H1 (cell line): ENCODE measurements around the gene GAGE12F. TPM values are rescaled to one million over a fixed set of nuclear protein-coding genes. Genes with fewer than 3 reads are reported as not detected.
"Not testable (repeated sequence)": the region's sequence is repeated elsewhere in the genome, so short reads cannot be mapped to it uniquely, and the experiment has no call there.

Source experiments
- CTCF ChIA-PET: fragments of 300-600 bp; sonication (Branson Sonifier 250); formaldehyde crosslinking; loops from one replicate; lab custom pipeline; 2021; ENCODE audit not compliant: partially characterized antibody; lab: Charles Lee
- POLR2A ChIA-PET: fragments of 300-600 bp; sonication (Branson Sonifier 250); formaldehyde crosslinking; loops from one replicate; lab custom pipeline; 2021; ENCODE audit warnings: inconsistent platforms; ENCODE audit not compliant: partially characterized antibody; lab: Charles Lee
- DNase-seq, 2 experiments: peaks; one replicate each; pipeline versions ENCODE4 v3.0.0 to v3.0.0-alpha.2; 2010 to 2022; ENCODE audit warnings: low spot score in 2 of 2, low read depth in 1 of 2, mixed read lengths in 1 of 2
- FAIRE-seq: peaks from 2 replicates; lab custom pipeline; 2011; peaks lifted over from hg19 to GRCh38; lab: Jason Lieb, UNC
- H2AFZ ChIP-seq: 2 replicates; pipeline ENCODE4 v1.8.1; 2012; ENCODE audit warnings: low read length, inconsistent platforms
- H2AK5ac ChIP-seq: 2 replicates; pipeline ENCODE4 v1.6.1; 2013; ENCODE audit warnings: low read depth, low read length
- H2BK120ac ChIP-seq: replicated peaks from 2 replicates; pipeline ENCODE3; 2013; ENCODE audit warnings: low read depth, low read length, inconsistent platforms
- H2BK12ac ChIP-seq: 2 replicates; pipeline ENCODE4 v1.6.1; 2013; ENCODE audit warnings: low read depth, low read length
- H2BK15ac ChIP-seq: 2 replicates; pipeline ENCODE4 v1.6.1; 2013; ENCODE audit warnings: low read length
- H2BK20ac ChIP-seq: 2 replicates; pipeline ENCODE4 v1.6.1; 2013; ENCODE audit warnings: low read length
- H2BK5ac ChIP-seq: 2 replicates; pipeline ENCODE4 v1.6.1; 2013; ENCODE audit warnings: low read depth, low read length
- H3K14ac ChIP-seq: 2 replicates; pipeline ENCODE4 v1.6.1; 2013; ENCODE audit warnings: inconsistent platforms; ENCODE audit not compliant: insufficient read length
- H3K18ac ChIP-seq: 2 replicates; pipeline ENCODE4 v1.6.1; 2013; ENCODE audit warnings: low read length; ENCODE audit errors: extremely low read depth
- H3K23ac ChIP-seq: 2 replicates; pipeline ENCODE4 v1.6.1; 2013; ENCODE audit warnings: inconsistent platforms; ENCODE audit not compliant: insufficient read length
- H3K23me2 ChIP-seq: 2 replicates; pipeline ENCODE4 v1.6.1; 2013; ENCODE audit warnings: low read depth, low read length
- H3K27ac ChIP-seq: 2 replicates; pipeline ENCODE4 v1.6.1; 2011; ENCODE audit warnings: low read depth, low read length, inconsistent platforms
- H3K27me3 ChIP-seq, 4 experiments: replicated peaks in 1 of 4; 1 replicate in 1 of 4; 2 replicates in 3 of 4; pipeline versions ENCODE4 v1.6.1 to v1.8.1; 2011 to 2013; ENCODE audit warnings: low read length in 3 of 4, mild to moderate bottlenecking in 3 of 4, inconsistent platforms in 2 of 4, mixed read lengths in 2 of 4, moderate library complexity in 1 of 4; ENCODE audit not compliant: control insufficient read depth in 3 of 4, insufficient read depth in 3 of 4; ENCODE audit errors: extremely low read depth in 1 of 4
- H3K36me3 ChIP-seq, 4 experiments: 2 replicates each; pipeline versions ENCODE4 v1.6.1 to v1.8.1; 2011 to 2013; ENCODE audit warnings: mild to moderate bottlenecking in 4 of 4, low read length in 3 of 4, moderate library complexity in 2 of 4, control low read depth in 1 of 4, inconsistent platforms in 1 of 4; ENCODE audit not compliant: insufficient read depth in 4 of 4, control insufficient read depth in 2 of 4
- H3K4ac ChIP-seq: replicated peaks from 2 replicates; pipeline ENCODE3; 2013; ENCODE audit warnings: low read length, low read depth, mixed read lengths, inconsistent platforms; ENCODE audit not compliant: insufficient read length
- H3K4me1 ChIP-seq, 4 experiments: replicated peaks in 1 of 4; 1 replicate in 1 of 4; 2 replicates in 3 of 4; pipeline versions ENCODE4 v1.6.1 to v1.8.1; 2011 to 2013; ENCODE audit warnings: low read length in 3 of 4, inconsistent platforms in 2 of 4, mixed read lengths in 1 of 4; ENCODE audit not compliant: insufficient read depth in 4 of 4, control insufficient read depth in 3 of 4
- H3K4me2 ChIP-seq, 2 experiments: 2 replicates each; pipeline versions ENCODE4 v1.6.1 to v1.8.1; 2011 to 2013; ENCODE audit warnings: low read depth in 2 of 2, low read length in 2 of 2, control low read depth in 1 of 2, inconsistent platforms in 1 of 2, mild to moderate bottlenecking in 1 of 2; ENCODE audit not compliant: insufficient read depth in 1 of 2
- H3K4me3 ChIP-seq, 4 experiments: fragments of 200-600, 300-600 bp in 1 of 4; sonication (generic), shearing (Covaris generic), sonication (Bioruptor Twin) in 1 of 4; 2 replicates each; pipeline versions ENCODE4 v1.5.1 to v1.8.1; 2011 to 2016; ENCODE audit warnings: low read length in 4 of 4, low read depth in 3 of 4, control low read depth in 2 of 4, inconsistent platforms in 2 of 4, mild to moderate bottlenecking in 2 of 4, mixed read lengths in 1 of 4, moderate library complexity in 1 of 4; ENCODE audit not compliant: insufficient read depth in 2 of 4; ENCODE audit errors: extremely low read depth in 1 of 4
- H3K56ac ChIP-seq: replicated peaks from 2 replicates; pipeline ENCODE3; 2013; ENCODE audit warnings: low read depth, mild to moderate bottlenecking, mixed read lengths, low read length, inconsistent platforms; ENCODE audit not compliant: insufficient read length
- H3K79me1 ChIP-seq: 2 replicates; pipeline ENCODE4 v1.6.1; 2013; ENCODE audit warnings: low read depth, low read length, control low read depth
- H3K79me2 ChIP-seq, 2 experiments: 2 replicates each; pipeline versions ENCODE4 v1.6.1 to v1.8.1; 2012 to 2013; ENCODE audit warnings: low read length in 2 of 2, mild to moderate bottlenecking in 2 of 2, inconsistent platforms in 1 of 2; ENCODE audit not compliant: insufficient read depth in 2 of 2, control insufficient read depth in 1 of 2
- H3K9ac ChIP-seq, 4 experiments: replicated peaks in 1 of 4; 1 replicate in 1 of 4; 2 replicates in 3 of 4; pipeline versions ENCODE4 v1.6.1 to v1.8.1; 2011 to 2013; ENCODE audit warnings: low read depth in 3 of 4, low read length in 3 of 4, control low read depth in 2 of 4, mild to moderate bottlenecking in 2 of 4, moderate library complexity in 2 of 4, inconsistent platforms in 1 of 4; ENCODE audit errors: extremely low read depth in 1 of 4
- H3K9me3 ChIP-seq, 2 experiments: 2 replicates each; pipeline versions ENCODE4 v1.6.1 to v1.8.1; 2012 to 2013; ENCODE audit warnings: mild to moderate bottlenecking in 2 of 2, moderate library complexity in 2 of 2, control low read depth in 1 of 2, inconsistent platforms in 1 of 2, low read depth in 1 of 2, low read length in 1 of 2, mixed read lengths in 1 of 2; ENCODE audit not compliant: insufficient read depth in 2 of 2
- H4K20me1 ChIP-seq, 2 experiments: replicated peaks in 1 of 2; 2 replicates each; pipeline versions ENCODE3 to v1.8.1; 2011 to 2013; ENCODE audit warnings: inconsistent platforms in 2 of 2, low read length in 2 of 2, mild to moderate bottlenecking in 1 of 2; ENCODE audit not compliant: insufficient read depth in 2 of 2, control insufficient read depth in 1 of 2
- H4K5ac ChIP-seq: 2 replicates; pipeline ENCODE4 v1.6.1; 2013; ENCODE audit warnings: low read length, low read depth, mixed read lengths, inconsistent platforms; ENCODE audit not compliant: insufficient read length
- H4K8ac ChIP-seq: 2 replicates; pipeline ENCODE4 v1.8.0; 2013; ENCODE audit warnings: mild to moderate bottlenecking, moderate library complexity, low read length, inconsistent platforms; ENCODE audit not compliant: insufficient read depth; ENCODE audit errors: extremely low read depth
- H4K91ac ChIP-seq: replicated peaks from 2 replicates; pipeline ENCODE3; 2013; ENCODE audit warnings: low read length, mixed read lengths, inconsistent platforms; ENCODE audit not compliant: insufficient read length
- WGBS, 2 experiments: shearing (Covaris generic) in 1 of 2; methylation state at CpG; one replicate each; pipeline versions ENCODE4 v1.1.6 to v1.1.7; 2013 to 2015; ENCODE audit warnings: low lambda C conversion rate in 2 of 2, mixed read lengths in 2 of 2, inconsistent platforms in 1 of 2, low coverage in 1 of 2, missing lambda C conversion rate in 1 of 2; ENCODE audit not compliant: insufficient replicate concordance in 2 of 2, insufficient coverage in 1 of 2, insufficient read length in 1 of 2; ENCODE audit errors: extremely low coverage in 1 of 2, missing lambda C conversion rate in 1 of 2; 5-methylcytosine and 5-hydroxymethylcytosine counted together
- polyA plus RNA-seq, 7 experiments: library from polyadenylated mRNA; depleted of rRNA in 3 of 7; stranded (reverse) in 5 of 7; unstranded in 2 of 7; fragments of >200 nt in 5 of 7; fragments of 200-250 nt in 2 of 7; gene quantifications; 1 replicate in 5 of 7; 2 replicates in 1 of 7; 4 replicates in 1 of 7; pipeline versions ENCODE4 v1.2.1 to v1.2.3, GENCODE V29; 2011 to 2013; ENCODE audit warnings: missing spikeins in 2 of 7, mixed read lengths in 2 of 7
- total RNA-seq: library from RNA; stranded (reverse); fragmentation: NEBNext Ultra II Directional; extraction: Animal tissue kit (Norgen Biotek cat#: 25700); gene quantifications from 2 replicates; pipeline ENCODE4 v1.2.1, GENCODE V29; 2021

Gene GAGE12F
- total and polyA plus RNA-seq, 2 of the 8 experiments (the other 6 are each of a cell fraction or from before 2014, with no cell fraction given), result not detected

DNA sequence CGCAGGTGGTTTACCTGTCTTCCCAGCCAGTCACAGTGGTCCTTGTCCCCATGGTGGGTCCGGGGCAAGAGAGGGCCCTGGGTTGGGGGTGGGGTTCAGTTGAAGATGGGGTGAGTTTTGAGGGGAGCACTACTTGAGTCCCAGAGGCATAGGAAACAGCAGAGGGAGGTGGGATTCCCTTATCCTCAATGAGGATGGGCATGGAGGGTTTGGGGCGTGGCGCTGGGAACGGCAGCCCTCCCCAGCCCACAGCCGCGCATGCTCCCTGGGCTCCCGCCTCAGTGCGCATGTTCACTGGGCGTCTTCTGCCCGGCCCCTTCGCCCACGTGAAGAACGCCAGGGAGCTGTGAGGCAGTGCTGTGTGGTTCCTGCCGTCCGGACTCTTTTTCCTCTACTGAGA, 38.1 kb downstream of the GAGE12F start, which contains the start of gene GAGE1:
TSS of gene GAGE1 (plus strand) at position 301 of the 400 bp plus-strand sequence. CDS start 1,155 bp downstream, outside the sequence.
- FAIRE-seq, H2BK120ac ChIP-seq, H3K18ac ChIP-seq, H3K4me1 ChIP-seq, H2BK5ac ChIP-seq, H3K23me2 ChIP-seq, H3K79me2 ChIP-seq, H3K9ac ChIP-seq, H3K9me3 ChIP-seq, H4K8ac ChIP-seq, H4K20me1 ChIP-seq, H2BK12ac ChIP-seq, H3K27me3 ChIP-seq, H4K5ac ChIP-seq, H3K14ac ChIP-seq, H3K36me3 ChIP-seq, H2BK15ac ChIP-seq, H2AFZ ChIP-seq, H3K4me2 ChIP-seq, H3K56ac ChIP-seq, H2AK5ac ChIP-seq, H2BK20ac ChIP-seq, H3K4ac ChIP-seq, CTCF ChIA-PET, H4K91ac ChIP-seq, H3K23ac ChIP-seq, H3K4me3 ChIP-seq, DNase-seq, H3K79me1 ChIP-seq, POLR2A ChIA-PET, H3K27ac ChIP-seq: not testable (repeated sequence)
- no CpG with 5 or more reads among the region's 16 CpGs for WGBS, 2 experiments
